Rectal smooth muscle tissue (tissue), 1 donor: ENCODE data around the gene SLC7A4.
"Not testable (repeated sequence)": the region's sequence is repeated elsewhere in the genome, so short reads cannot be mapped to it uniquely, and the experiment has no call there.

Experiments used
- H3K27ac ChIP-seq: one replicate; pipeline ENCODE4 v1.7.0; 2013; ENCODE audit warnings: low read depth, low read length, inconsistent platforms
- H3K27me3 ChIP-seq: one replicate; pipeline ENCODE4 v1.7.0; 2013; ENCODE audit warnings: low read length; ENCODE audit not compliant: control insufficient read depth, insufficient read depth
- H3K36me3 ChIP-seq: one replicate; pipeline ENCODE4 v1.7.0; 2013; ENCODE audit warnings: low read length; ENCODE audit not compliant: control insufficient read depth, insufficient read depth
- H3K4me1 ChIP-seq: one replicate; pipeline ENCODE4 v1.7.0; 2013; ENCODE audit warnings: low read length; ENCODE audit not compliant: control insufficient read depth, insufficient read depth
- H3K4me3 ChIP-seq: one replicate; pipeline ENCODE4 v1.7.0; 2013; ENCODE audit warnings: low read length
- H3K9ac ChIP-seq: one replicate; pipeline ENCODE4 v1.7.0; 2013; ENCODE audit warnings: low read length

The SLC7A4 gene

GRCh38 chr22:21043860-21044535, 11.6 kb upstream of the SLC7A4 start:
- no peak overlapping the region for H3K9ac ChIP-seq
- H3K27ac ChIP-seq = no peak overlapping the region
- H3K27me3 ChIP-seq = no peaks in the 10 kb centered on the region
- H3K4me1 ChIP-seq = peaks cover 5% of the 10 kb centered on the region
- no peak overlapping the region for H3K4me3 ChIP-seq
- H3K36me3 ChIP-seq = no peaks in the 10 kb centered on the region

DNA sequence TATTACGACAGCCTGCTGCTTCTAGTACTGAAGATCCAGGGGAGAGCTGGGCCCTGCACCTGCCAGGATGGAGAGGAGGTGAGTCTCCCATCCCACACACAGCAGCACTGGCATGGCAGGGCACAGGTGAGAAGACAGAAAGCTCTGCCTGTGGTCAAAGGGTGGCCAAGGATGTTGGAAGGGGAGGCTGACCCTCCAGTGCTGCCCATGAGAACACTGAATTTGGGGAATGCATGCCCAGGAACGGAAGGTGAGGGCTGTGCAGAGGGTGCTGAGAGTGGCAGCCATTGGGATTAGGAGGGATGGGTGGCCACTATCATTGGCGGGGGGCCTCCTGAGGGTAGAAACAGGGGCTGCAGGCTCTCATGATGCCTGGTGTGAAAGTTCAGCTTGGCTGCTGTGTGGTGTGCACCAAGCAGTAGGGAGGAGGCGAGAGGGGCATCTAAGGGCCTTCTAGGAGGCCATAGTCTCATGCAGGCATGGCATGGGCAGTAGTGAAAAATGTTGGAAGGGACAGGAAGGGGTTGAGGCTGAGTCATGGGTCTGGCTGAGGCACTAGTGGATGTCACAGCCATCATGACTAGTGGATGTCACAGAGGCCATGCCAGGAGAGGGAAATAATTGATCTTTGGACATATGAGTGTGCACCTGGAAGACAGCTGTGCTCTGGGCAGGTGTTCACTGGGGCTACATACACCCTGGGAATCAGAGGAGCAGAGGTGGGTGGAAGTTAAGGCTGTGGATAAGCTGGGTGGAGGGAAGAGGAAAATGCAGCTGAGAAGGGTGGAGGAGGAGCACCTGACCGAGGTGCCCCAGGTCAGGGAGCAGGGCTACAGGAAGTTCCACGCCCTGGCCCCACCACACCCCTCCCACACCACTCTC, 10.9 kb upstream of the SLC7A4 start:
- peaks cover 5% of the 10 kb centered on the region for H3K4me1 ChIP-seq
- no peak overlapping the region for H3K27ac ChIP-seq
- no peak overlapping the region for H3K4me3 ChIP-seq
- no peak overlapping the region for H3K9ac ChIP-seq
- no peaks in the 10 kb centered on the region for H3K36me3 ChIP-seq
- H3K27me3 ChIP-seq = no peaks in the 10 kb centered on the region

- Histone ChIP-seq H3K36me3 (no peaks in the 10 kb centered on the region), H3K4me1 (peaks cover 5% of the 10 kb centered on the region), H3K27ac (no peak overlapping the region), H3K27me3 (no peaks in the 10 kb centered on the region), H3K4me3 (no peak overlapping the region), H3K9ac (no peak overlapping the region)
Observed at GRCh38 chr22:21041937-21042336, 9.6 kb upstream of the SLC7A4 start.

DNA sequence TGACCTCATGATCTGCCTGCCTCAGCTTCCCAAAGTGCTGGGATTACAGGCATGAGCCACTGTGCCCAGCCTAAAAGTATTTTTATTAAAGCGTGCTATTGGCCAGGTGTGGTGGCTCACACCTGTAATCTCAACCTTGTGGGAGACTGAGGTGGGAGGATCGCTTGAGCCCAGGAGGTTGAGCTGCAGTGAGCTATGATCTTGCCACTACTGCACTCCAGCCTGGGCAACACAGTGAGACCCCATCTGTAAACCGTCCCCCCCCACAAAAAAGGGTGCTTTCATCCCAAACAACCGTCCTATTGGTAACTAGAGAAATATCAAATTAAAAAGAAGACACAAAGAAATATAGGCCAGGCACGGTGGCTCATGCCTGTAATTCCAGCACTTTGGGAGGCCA, 6.8 kb upstream of the SLC7A4 start:
- not testable (repeated sequence) for H3K27ac ChIP-seq, H3K27me3 ChIP-seq, H3K36me3 ChIP-seq, H3K9ac ChIP-seq, H3K4me1 ChIP-seq, H3K4me3 ChIP-seq

DNA sequence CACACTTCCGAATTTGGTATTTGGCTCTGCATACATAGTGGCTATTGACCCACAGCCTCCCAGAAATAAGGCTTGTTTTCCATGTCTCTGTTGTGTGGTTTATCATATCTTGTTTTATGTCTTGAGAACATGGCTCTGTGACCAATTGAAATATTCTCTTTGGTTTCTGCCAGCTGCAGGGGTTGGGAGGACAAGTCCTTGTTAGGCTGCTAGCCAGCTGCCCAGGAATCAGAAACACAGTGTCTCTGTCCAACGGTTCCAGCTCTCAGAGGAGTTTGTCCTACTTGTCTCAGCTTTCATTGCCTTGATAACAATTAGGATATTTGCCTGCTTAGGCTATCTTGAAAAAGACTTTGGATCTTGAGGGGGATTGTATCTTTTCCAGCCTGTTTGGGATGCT, 6.0 kb upstream of the SLC7A4 start:
- Histone ChIP-seq H3K4me1 (no peaks in the 10 kb centered on the region), H3K27me3 (no peaks in the 10 kb centered on the region), H3K4me3 (no peak overlapping the region), H3K9ac (no peak overlapping the region), H3K27ac (no peak overlapping the region), H3K36me3 (no peaks in the 10 kb centered on the region)

DNA sequence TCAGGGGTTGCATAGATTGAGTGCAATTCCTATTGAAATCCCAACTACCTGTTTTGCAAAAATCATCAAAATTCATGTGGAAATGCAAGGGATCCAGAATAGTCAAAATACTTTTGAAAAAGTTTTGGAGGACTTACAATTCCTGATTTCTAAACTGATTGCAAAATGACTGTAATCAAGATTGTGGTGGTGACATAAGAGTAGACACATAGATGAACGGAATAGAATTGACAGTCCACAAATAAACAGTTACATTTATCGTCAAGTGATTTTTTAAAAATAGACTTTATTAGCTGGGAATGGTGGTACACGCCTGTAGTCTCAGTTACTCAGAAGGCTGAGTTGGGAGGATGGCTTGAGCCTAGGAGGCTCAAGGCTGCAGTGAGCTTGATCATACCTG, 2.6 kb upstream of the SLC7A4 start:
- H3K27ac ChIP-seq = no peak overlapping the region
- no peaks in the 10 kb centered on the region for H3K4me1 ChIP-seq
- no peak overlapping the region for H3K4me3 ChIP-seq
- no peak overlapping the region for H3K9ac ChIP-seq
- peaks cover 12% of the 10 kb centered on the region for H3K27me3 ChIP-seq
- no peaks in the 10 kb centered on the region for H3K36me3 ChIP-seq

DNA sequence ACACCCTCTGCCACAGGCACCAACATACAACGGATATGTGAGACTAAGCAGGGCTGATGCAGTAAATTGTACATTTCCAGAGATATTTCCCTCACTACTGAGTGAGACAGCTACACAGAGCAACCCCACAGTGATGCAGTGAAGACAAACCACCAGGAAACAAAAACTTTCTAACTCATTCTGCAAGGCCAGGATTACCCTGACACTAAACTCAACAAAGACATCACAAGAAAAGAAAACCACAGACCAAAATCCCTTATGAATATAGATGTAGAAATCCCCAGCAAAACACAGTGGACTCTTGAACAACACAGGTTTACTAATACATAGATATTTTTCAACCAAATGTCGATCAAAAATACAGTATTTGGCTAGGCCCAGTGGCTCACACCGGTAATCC, 1.5 kb upstream of the SLC7A4 start:
- Histone ChIP-seq H3K27me3 (peaks cover 12% of the 10 kb centered on the region), H3K9ac (no peak overlapping the region), H3K36me3 (no peaks in the 10 kb centered on the region), H3K27ac (no peak overlapping the region), H3K4me3 (no peak overlapping the region), H3K4me1 (no peaks in the 10 kb centered on the region)

DNA sequence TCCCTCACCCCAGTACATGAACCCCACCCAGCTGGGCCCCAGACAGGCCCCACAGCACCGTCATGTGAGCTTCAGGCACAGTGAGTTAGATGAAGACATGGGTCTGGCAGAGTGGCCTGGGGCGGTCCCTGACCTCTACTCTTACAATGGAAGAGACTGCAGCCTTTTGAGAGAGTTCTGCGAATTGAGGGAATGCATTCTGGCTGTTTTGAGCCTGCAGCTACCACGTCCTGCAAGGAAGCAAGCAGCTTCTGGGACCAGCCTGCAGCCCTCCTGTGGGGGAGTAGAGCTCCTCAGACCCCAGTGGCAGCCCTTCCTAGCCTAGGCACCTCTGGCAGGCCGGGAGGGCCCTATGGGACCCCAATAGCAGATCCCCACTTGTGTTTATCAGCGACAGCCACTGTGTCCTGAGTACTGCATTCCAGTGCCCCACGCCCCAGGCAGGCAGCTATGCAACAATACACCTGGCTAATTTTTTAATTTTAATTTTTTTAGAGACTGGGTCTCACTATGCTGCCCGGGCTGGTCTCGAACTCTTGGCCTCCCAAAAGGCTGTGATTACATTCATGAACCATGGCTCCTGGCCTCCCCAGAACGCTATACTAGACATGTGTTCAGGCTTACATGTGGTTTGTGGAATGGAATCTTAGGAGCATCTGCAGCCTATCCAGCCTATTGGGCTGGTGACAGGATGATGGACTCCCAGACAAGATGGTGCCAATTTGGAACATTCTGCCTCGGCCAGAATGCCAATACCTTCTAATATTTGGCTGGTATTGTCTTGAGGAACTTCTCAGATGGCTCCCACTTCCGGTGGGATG, 717 bp upstream of the SLC7A4 start:
- Histone ChIP-seq H3K27ac (no peak overlapping the region), H3K27me3 (peaks cover 12% of the 10 kb centered on the region), H3K36me3 (no peaks in the 10 kb centered on the region), H3K4me1 (no peaks in the 10 kb centered on the region), H3K9ac (no peak overlapping the region), H3K4me3 (no peak overlapping the region)

GRCh38 chr22:21031545-21032036, 770 bp downstream of the SLC7A4 start:
- H3K27ac ChIP-seq = no peak overlapping the region
- H3K27me3 ChIP-seq = peaks cover 12% of the 10 kb centered on the region
- H3K9ac ChIP-seq = no peak overlapping the region
- no peaks in the 10 kb centered on the region for H3K4me1 ChIP-seq
- H3K4me3 ChIP-seq = peak overlapping the region; percentile 10
- H3K36me3 ChIP-seq = no peaks in the 10 kb centered on the region

- Histone ChIP-seq H3K27me3 (peaks cover 12% of the 10 kb centered on the region), H3K27ac (no peak overlapping the region), H3K4me1 (no peaks in the 10 kb centered on the region), H3K4me3 (no peak overlapping the region), H3K9ac (no peak overlapping the region), H3K36me3 (no peaks in the 10 kb centered on the region)
Observed at GRCh38 chr22:21030621-21031544, 1.5 kb downstream of the SLC7A4 start.

- H3K36me3 ChIP-seq = no peaks in the 10 kb centered on the region
Observed at GRCh38 chr22:21030032-21030431, 2.3 kb downstream of the SLC7A4 start.

More at GRCh38 chr22:21030032-21030431, 2.3 kb downstream of the SLC7A4 start:
- H3K27me3 ChIP-seq = peaks cover 12% of the 10 kb centered on the region
- H3K4me3 ChIP-seq = no peak overlapping the region
- no peaks in the 10 kb centered on the region for H3K4me1 ChIP-seq
- no peak overlapping the region for H3K9ac ChIP-seq
- H3K27ac ChIP-seq = no peak overlapping the region
